ENCODE measurements around the gene FOXO1. TPM values are rescaled to one million over a fixed set of nuclear protein-coding genes. Genes with fewer than 3 reads are reported as not detected.

The FOXO1 gene
- total and polyA plus RNA-seq, 2 of the 13 experiments (the other 11 are each of a cell fraction or from before 2014, with no cell fraction given), result 8.1 to 13.1 TPM

DNA sequence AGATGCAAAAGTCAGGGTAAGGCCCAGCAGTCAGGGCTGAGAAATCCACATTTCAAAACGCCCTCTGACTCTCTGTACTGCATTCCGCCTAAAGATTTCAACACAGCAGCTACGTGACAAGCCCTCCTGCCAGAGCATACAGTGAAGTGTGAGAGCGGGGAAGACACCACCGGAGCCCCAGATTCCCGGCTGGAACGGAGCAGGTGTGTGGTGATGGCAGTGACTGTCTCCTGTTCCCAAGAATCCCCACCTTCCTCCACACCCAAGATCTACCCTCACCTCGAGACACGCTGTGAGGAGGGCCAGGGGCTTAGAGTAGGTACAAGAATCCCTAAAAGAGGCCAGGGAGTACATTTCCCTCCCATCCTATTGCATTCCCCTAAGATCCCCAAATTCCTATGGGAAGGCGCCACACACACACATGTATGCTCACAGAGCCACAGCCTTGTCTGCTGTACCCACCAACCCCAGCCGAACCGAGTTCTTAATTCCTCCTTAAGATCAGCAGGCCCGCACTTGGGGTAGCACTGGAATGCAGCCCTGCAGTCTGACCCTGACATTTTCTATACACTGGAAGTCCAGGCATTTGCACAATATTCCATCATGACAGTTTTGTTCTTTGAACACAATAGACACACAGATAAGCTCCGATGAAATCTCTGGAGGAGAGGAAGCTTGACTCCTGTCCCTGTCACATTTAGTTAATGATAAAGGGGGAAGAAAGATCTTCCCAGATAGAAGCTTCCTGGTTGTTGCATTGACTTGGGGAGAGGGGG, 102.9 kb downstream of the FOXO1 start (continued):
- TF ChIP-seq, protein P1, sequence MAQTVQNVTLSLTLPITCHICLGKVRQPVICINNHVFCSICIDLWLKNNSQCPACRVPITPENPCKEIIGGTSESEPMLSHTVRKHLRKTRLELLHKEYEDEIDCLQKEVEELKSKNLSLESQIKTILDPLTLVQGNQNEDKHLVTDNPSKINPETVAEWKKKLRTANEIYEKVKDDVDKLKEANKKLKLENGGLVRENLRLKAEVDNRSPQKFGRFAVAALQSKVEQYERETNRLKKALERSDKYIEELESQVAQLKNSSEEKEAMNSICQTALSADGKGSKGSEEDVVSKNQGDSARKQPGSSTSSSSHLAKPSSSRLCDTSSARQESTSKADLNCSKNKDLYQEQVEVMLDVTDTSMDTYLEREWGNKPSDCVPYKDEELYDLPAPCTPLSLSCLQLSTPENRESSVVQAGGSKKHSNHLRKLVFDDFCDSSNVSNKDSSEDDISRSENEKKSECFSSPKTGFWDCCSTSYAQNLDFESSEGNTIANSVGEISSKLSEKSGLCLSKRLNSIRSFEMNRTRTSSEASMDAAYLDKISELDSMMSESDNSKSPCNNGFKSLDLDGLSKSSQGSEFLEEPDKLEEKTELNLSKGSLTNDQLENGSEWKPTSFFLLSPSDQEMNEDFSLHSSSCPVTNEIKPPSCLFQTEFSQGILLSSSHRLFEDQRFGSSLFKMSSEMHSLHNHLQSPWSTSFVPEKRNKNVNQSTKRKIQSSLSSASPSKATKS (CRISPR knock-in tag; IDR thresholded peaks at IDR 0.05), result no peak
- TF ChIP-seq NCOR1 (IDR thresholded peaks at IDR 0.05; ENCODE audit: borderline replicate concordance, low read length) (0 out of 2 replicates have a peak, but pooled peaks have one; percentile 29), ZNF414 (CRISPR knock-in tag; IDR thresholded peaks at IDR 0.05) (0 out of 2 replicates have a peak, but pooled peaks have one; percentile 22), ELF1 (CRISPR knock-in tag; IDR thresholded peaks at IDR 0.05) (no peak), ZNF292 (CRISPR knock-in tag; IDR thresholded peaks at IDR 0.05; ENCODE audit: borderline replicate concordance, low read depth) (peak; percentile 91), ETV5 (CRISPR knock-in tag; IDR thresholded peaks at IDR 0.05; ENCODE audit: borderline replicate concordance) (peak; percentile 77), HOXA9 (CRISPR knock-in tag; IDR thresholded peaks at IDR 0.05; ENCODE audit: borderline replicate concordance) (no peak), NR2F2 (IDR thresholded peaks at IDR 0.05; ENCODE audit: borderline replicate concordance, low read depth) (no peak), ELF3 (CRISPR knock-in tag; IDR thresholded peaks at IDR 0.05) (peak; percentile 88), ZNF512 (CRISPR knock-in tag; IDR thresholded peaks at IDR 0.05) (0 out of 2 replicates have a peak, but pooled peaks have one; percentile 23), TOPORS (CRISPR knock-in tag; IDR thresholded peaks at IDR 0.05) (0 out of 2 replicates have a peak, but pooled peaks have one; percentile 45), IRF2 (CRISPR knock-in tag; IDR thresholded peaks at IDR 0.05) (0 out of 2 replicates have a peak, but pooled peaks have one; percentile 17), ZNF350 (CRISPR knock-in tag; IDR thresholded peaks at IDR 0.05; ENCODE audit: borderline replicate concordance, low read depth) (peak; percentile 65; the same call in 1 of the 2 replicates), ATF3 (CRISPR knock-in tag; IDR thresholded peaks at IDR 0.05) (no peak), ZNF619 (CRISPR knock-in tag; IDR thresholded peaks at IDR 0.05) (no peak), UBTF (CRISPR knock-in tag; IDR thresholded peaks at IDR 0.05) (peak; percentile 57), TGIF2 (CRISPR knock-in tag; IDR thresholded peaks at IDR 0.05) (peak; percentile 41; the same call in 1 of the 2 replicates), SAFB2 (CRISPR knock-in tag; IDR thresholded peaks at IDR 0.05; ENCODE audit: borderline replicate concordance, low read depth) (peak; percentile 34; the same call in 1 of the 2 replicates), ZNF644 (CRISPR knock-in tag; IDR thresholded peaks at IDR 0.05; ENCODE audit: low read depth) (no peak), HNRNPL (IDR thresholded peaks at IDR 0.05; ENCODE audit: low read depth, low read length) (0 out of 2 replicates have a peak, but pooled peaks have one; percentile 4), POGZ (CRISPR knock-in tag; IDR thresholded peaks at IDR 0.05) (peak; percentile 73), GTF2F1 (IDR thresholded peaks at IDR 0.05; ENCODE audit: low read length) (no peak), FOXP1 (IDR thresholded peaks at IDR 0.05) (no peak), FOXP1 (CRISPR knock-in tag; IDR thresholded peaks at IDR 0.05) (peak; percentile 57; the same call in 1 of the 2 replicates)
